Esophagus (tissue), 2 donors: ENCODE results near the gene LDLRAD4. TPM values are rescaled to one million over a fixed set of nuclear protein-coding genes. Genes with fewer than 3 reads are reported as not detected.
A peak's percentile ranks its signal among the peaks of the same experiment; 100 is the strongest.

Source experiments
- H3K27ac ChIP-seq, 2 donors: one replicate each; pipeline ENCODE4 v1.5.1; 2013; ENCODE audit warnings: low read depth in 2 of 2, mild to moderate bottlenecking in 2 of 2, inconsistent platforms in 1 of 2, low read length in 1 of 2, moderate library complexity in 1 of 2
- H3K27me3 ChIP-seq, 2 donors: one replicate each; pipeline ENCODE4 v1.6.1; 2013; ENCODE audit warnings: low read length in 2 of 2, control low read depth in 1 of 2, mild to moderate bottlenecking in 1 of 2; ENCODE audit not compliant: insufficient read depth in 2 of 2, control insufficient read depth in 1 of 2
- H3K36me3 ChIP-seq, 2 donors: one replicate each; pipeline ENCODE4 v1.6.1; 2013; ENCODE audit warnings: low read length in 1 of 2; ENCODE audit not compliant: control insufficient read depth in 2 of 2, insufficient read depth in 2 of 2
- H3K4me1 ChIP-seq, 2 donors: one replicate each; pipeline ENCODE4 v1.6.1; 2013; ENCODE audit warnings: low read length in 1 of 2; ENCODE audit not compliant: control insufficient read depth in 2 of 2, insufficient read depth in 2 of 2
- H3K4me3 ChIP-seq, 2 donors: one replicate each; pipeline ENCODE4 v1.5.1; 2013; ENCODE audit warnings: low read length in 2 of 2, mild to moderate bottlenecking in 2 of 2, low read depth in 1 of 2, moderate library complexity in 1 of 2
- H3K9me3 ChIP-seq, 2 donors: one replicate each; pipeline ENCODE4 v1.6.1; 2013; ENCODE audit warnings: mild to moderate bottlenecking in 2 of 2, low read depth in 1 of 2, low read length in 1 of 2, moderate library complexity in 1 of 2; ENCODE audit not compliant: control insufficient read depth in 2 of 2, insufficient read depth in 1 of 2
- WGBS, 2 donors: extraction: QIAGEN DNeasy Blood & Tissue Kit; methylation state at CpG; one replicate each; pipeline ENCODE4 v1.1.7; 2013; 5-methylcytosine and 5-hydroxymethylcytosine counted together
- polyA plus RNA-seq, 2 donors: library from polyadenylated mRNA; stranded (reverse); fragments of 200-250 nt; gene quantifications; one replicate each; pipeline ENCODE4 v1.2.3, GENCODE V29; 2013
- donor health status: healthy with polysubstance abuse.
- donor health status: Bipolar disorder and iron deficiency.

Gene LDLRAD4
- polyA plus RNA-seq, 2 donors = 0.79 to 0.99 TPM

- H3K27ac ChIP-seq = no peak overlapping the region
- 72 to 74% methylated on average over 10 of the region's 10 CpGs for WGBS, 2 donors
- no peaks in the 10 kb centered on the region for H3K9me3 ChIP-seq
- H3K27me3 ChIP-seq = no peaks in the 10 kb centered on the region
- no peaks in the 10 kb centered on the region for H3K36me3 ChIP-seq
- no peak overlapping the region for H3K4me3 ChIP-seq
- peaks cover 6 to 7% of the 10 kb centered on the region in 2 donors for H3K4me1 ChIP-seq
Measured at GRCh38 chr18:13547347-13547746, 328.8 kb downstream of the LDLRAD4 start.

- no peaks in the 10 kb centered on the region for H3K9me3 ChIP-seq
- H3K36me3 ChIP-seq = no peaks in the 10 kb centered on the region
- H3K4me3 ChIP-seq = no peak overlapping the region
- WGBS, 2 donors = 92% methylated on average over 5 of the region's 5 CpGs
- H3K4me1 ChIP-seq = peaks cover 6 to 7% of the 10 kb centered on the region in 2 donors
- no peak overlapping the region for H3K27ac ChIP-seq
- no peaks in the 10 kb centered on the region for H3K27me3 ChIP-seq
Measured at GRCh38 chr18:13548106-13548819, 329.7 kb downstream of the LDLRAD4 start.

- H3K27me3 ChIP-seq = no peaks in the 10 kb centered on the region
- H3K4me3 ChIP-seq = no peak overlapping the region
- peaks cover 6 to 7% of the 10 kb centered on the region in 2 donors for H3K4me1 ChIP-seq
- WGBS, 2 donors = 63 to 66% methylated on average over 7 of the region's 7 CpGs
- H3K9me3 ChIP-seq = no peaks in the 10 kb centered on the region
- H3K27ac ChIP-seq = peak overlapping the region; percentile 32 to 38
- no peaks in the 10 kb centered on the region for H3K36me3 ChIP-seq
Measured at GRCh38 chr18:13548966-13549879, 330.7 kb downstream of the LDLRAD4 start.

GRCh38 chr18:13549880-13550232, 331.3 kb downstream of the LDLRAD4 start:
- Histone ChIP-seq H3K4me1 (peaks cover 6 to 7% of the 10 kb centered on the region in 2 donors), H3K27ac (peak overlapping the region; percentile 32 to 38), H3K27me3 (no peaks in the 10 kb centered on the region), H3K36me3 (no peaks in the 10 kb centered on the region), H3K4me3 (no peak overlapping the region), H3K9me3 (no peaks in the 10 kb centered on the region)
- WGBS, 2 donors = 8 to 23% methylated on average over 5 of the region's 5 CpGs

GRCh38 chr18:13550418-13551304, 332.1 kb downstream of the LDLRAD4 start:
- peaks cover 4 to 6% of the 10 kb centered on the region in 2 donors for H3K4me1 ChIP-seq

GRCh38 chr18:13551305-13551603, 332.7 kb downstream of the LDLRAD4 start:
- Histone ChIP-seq H3K4me1 (peaks cover 3 to 6% of the 10 kb centered on the region in 2 donors), H3K36me3 (no peaks in the 10 kb centered on the region), H3K4me3 (no peak overlapping the region), H3K27ac (no peak overlapping the region), H3K27me3 (no peaks in the 10 kb centered on the region), H3K9me3 (no peaks in the 10 kb centered on the region)
- WGBS, 2 donors = 61 to 68% methylated on average over 5 of the region's 5 CpGs

More at GRCh38 chr18:13550418-13551304, 332.1 kb downstream of the LDLRAD4 start:
- no peaks in the 10 kb centered on the region for H3K27me3 ChIP-seq
- no peak overlapping the region for H3K4me3 ChIP-seq
- WGBS, 2 donors = 93 to 94% methylated on average over 28 of the region's 28 CpGs
- H3K27ac ChIP-seq = no peak overlapping the region
- H3K36me3 ChIP-seq = no peaks in the 10 kb centered on the region
- no peaks in the 10 kb centered on the region for H3K9me3 ChIP-seq

GRCh38 chr18:13551841-13552733, 333.5 kb downstream of the LDLRAD4 start:
- Histone ChIP-seq H3K9me3 (no peaks in the 10 kb centered on the region), H3K36me3 (no peaks in the 10 kb centered on the region), H3K27me3 (no peaks in the 10 kb centered on the region), H3K27ac (no peak overlapping the region), H3K4me1 (peaks cover 3 to 6% of the 10 kb centered on the region in 2 donors), H3K4me3 (no peak overlapping the region)
- whole genome bisulfite sequencing, 2 donors = 63 to 67% methylated on average over 13 of the region's 13 CpGs

GRCh38 chr18:13553449-13553848, 334.9 kb downstream of the LDLRAD4 start:
- Histone ChIP-seq H3K27ac (no peak overlapping the region), H3K4me3 (no peak overlapping the region), H3K4me1 (peaks cover 1 to 4% of the 10 kb centered on the region in 2 donors), H3K36me3 (no peaks in the 10 kb centered on the region), H3K27me3 (no peaks in the 10 kb centered on the region), H3K9me3 (no peaks in the 10 kb centered on the region)
- 85 to 88% methylated on average over 9 of the region's 9 CpGs for WGBS, 2 donors
